ENCODE results near the gene BCAP31. TPM values are rescaled to one million over a fixed set of nuclear protein-coding genes. Genes with fewer than 3 reads are reported as not detected.
"Not testable (repeated sequence)": the region's sequence is repeated elsewhere in the genome, so short reads cannot be mapped to it uniquely, and the experiment has no call there.

BCAP31 gene
- total RNA-seq, 2 experiments from 2014 or later, result 97.6 to 102 TPM

GRCh38 chrX:153700376-153700945 lies 23.7 kb downstream of the BCAP31 start:
- no peak for ATAC-seq

GRCh38 chrX:153699784-153700371 lies 24.3 kb downstream of the BCAP31 start:
- H3K27me3 Mint-ChIP-seq; CTCF ChIA-PET; H3K4me1 Mint-ChIP-seq (ENCODE audit: low read depth); H3K4me3 Mint-ChIP-seq; H3K36me3 Mint-ChIP-seq (ENCODE audit: low read depth); ATAC-seq; DNase-seq; H3K9me3 Mint-ChIP-seq; H3K27ac Mint-ChIP-seq; intact Hi-C loops (cut with micrococcal nuclease); POLR2A ChIA-PET: not testable (repeated sequence)

More at GRCh38 chrX:153700376-153700945, 23.7 kb downstream of the BCAP31 start:
- TF ChIP-seq, protein P1, sequence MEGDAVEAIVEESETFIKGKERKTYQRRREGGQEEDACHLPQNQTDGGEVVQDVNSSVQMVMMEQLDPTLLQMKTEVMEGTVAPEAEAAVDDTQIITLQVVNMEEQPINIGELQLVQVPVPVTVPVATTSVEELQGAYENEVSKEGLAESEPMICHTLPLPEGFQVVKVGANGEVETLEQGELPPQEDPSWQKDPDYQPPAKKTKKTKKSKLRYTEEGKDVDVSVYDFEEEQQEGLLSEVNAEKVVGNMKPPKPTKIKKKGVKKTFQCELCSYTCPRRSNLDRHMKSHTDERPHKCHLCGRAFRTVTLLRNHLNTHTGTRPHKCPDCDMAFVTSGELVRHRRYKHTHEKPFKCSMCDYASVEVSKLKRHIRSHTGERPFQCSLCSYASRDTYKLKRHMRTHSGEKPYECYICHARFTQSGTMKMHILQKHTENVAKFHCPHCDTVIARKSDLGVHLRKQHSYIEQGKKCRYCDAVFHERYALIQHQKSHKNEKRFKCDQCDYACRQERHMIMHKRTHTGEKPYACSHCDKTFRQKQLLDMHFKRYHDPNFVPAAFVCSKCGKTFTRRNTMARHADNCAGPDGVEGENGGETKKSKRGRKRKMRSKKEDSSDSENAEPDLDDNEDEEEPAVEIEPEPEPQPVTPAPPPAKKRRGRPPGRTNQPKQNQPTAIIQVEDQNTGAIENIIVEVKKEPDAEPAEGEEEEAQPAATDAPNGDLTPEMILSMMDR (IDR thresholded peaks at IDR 0.05), result no peak
- no peaks in the 10 kb centered on the region for H3K9me3 Mint-ChIP-seq
- no peak overlapping the region for H3K27ac Mint-ChIP-seq
- DNase-seq, result no peak
- ChIA-PET CTCF (no interaction called here), POLR2A (no interaction called here)
- no peaks in the 10 kb centered on the region for H3K27me3 Mint-ChIP-seq
- intact Hi-C loops (cut with micrococcal nuclease), result no loop called here
- no peaks in the 10 kb centered on the region for H3K4me1 Mint-ChIP-seq (ENCODE audit: low read depth)
- peaks cover 7% of the 10 kb centered on the region for H3K36me3 Mint-ChIP-seq (ENCODE audit: low read depth)
- no peak overlapping the region for H3K4me3 Mint-ChIP-seq

- H3K4me1 Mint-ChIP-seq (ENCODE audit: low read depth); POLR2A ChIA-PET; H3K27ac Mint-ChIP-seq; H3K4me3 Mint-ChIP-seq; intact Hi-C loops (cut with micrococcal nuclease); DNase-seq; H3K36me3 Mint-ChIP-seq (ENCODE audit: low read depth); H3K27me3 Mint-ChIP-seq; H3K9me3 Mint-ChIP-seq; ATAC-seq; CTCF ChIA-PET: not testable (repeated sequence)
These were observed 24.9 kb downstream of the BCAP31 start for GRCh38 chrX:153699210-153699783.

- no peaks in the 10 kb centered on the region for H3K27me3 Mint-ChIP-seq
- TF ChIP-seq, protein P1 (IDR thresholded peaks at IDR 0.05), result no peak
- ATAC-seq, result no peak
- ChIA-PET CTCF (no interaction called here), POLR2A (no interaction called here)
- intact Hi-C loops (cut with micrococcal nuclease), result no loop called here
- H3K4me1 Mint-ChIP-seq (ENCODE audit: low read depth), result no peaks in the 10 kb centered on the region
- H3K36me3 Mint-ChIP-seq (ENCODE audit: low read depth), result peaks cover 4% of the 10 kb centered on the region
- H3K4me3 Mint-ChIP-seq, result no peak overlapping the region
- no peaks in the 10 kb centered on the region for H3K9me3 Mint-ChIP-seq
- peak overlapping the region; percentile 39 for H3K27ac Mint-ChIP-seq
- no peak for DNase-seq
These were observed 26.0 kb downstream of the BCAP31 start for GRCh38 chrX:153697924-153698865.

GRCh38 chrX:153696986-153697722 lies 27.0 kb downstream of the BCAP31 start:
- H3K36me3 Mint-ChIP-seq (ENCODE audit: low read depth); DNase-seq; H3K4me3 Mint-ChIP-seq; H3K9me3 Mint-ChIP-seq; intact Hi-C loops (cut with micrococcal nuclease); CTCF ChIA-PET; ATAC-seq; H3K4me1 Mint-ChIP-seq (ENCODE audit: low read depth); POLR2A ChIA-PET; H3K27me3 Mint-ChIP-seq; H3K27ac Mint-ChIP-seq: not testable (repeated sequence)

DNA sequence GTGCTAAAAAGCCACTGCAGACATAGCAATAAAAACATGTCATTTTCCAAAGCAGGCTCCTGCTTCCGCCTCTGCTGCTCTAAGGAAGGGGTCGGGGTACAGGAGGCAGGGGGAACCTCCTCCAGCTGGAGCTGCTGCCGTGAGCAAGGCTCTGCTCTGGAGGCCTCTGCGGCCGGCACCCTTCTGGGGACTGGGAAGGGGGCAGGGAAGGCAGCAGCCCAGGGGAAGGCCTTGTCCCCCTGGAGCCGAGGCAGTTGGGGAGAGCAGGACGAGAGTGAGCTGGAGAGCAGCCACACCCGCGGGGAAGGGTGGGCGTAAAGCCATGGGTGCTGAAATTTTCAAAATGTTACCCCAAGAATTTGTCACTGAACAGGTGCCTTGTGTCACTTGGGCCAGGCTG lies 27.6 kb downstream of the BCAP31 start:
- CTCF ChIA-PET; intact Hi-C loops (cut with micrococcal nuclease); H3K27me3 Mint-ChIP-seq; POLR2A ChIA-PET; H3K4me3 Mint-ChIP-seq; DNase-seq; H3K36me3 Mint-ChIP-seq (ENCODE audit: low read depth); ATAC-seq; H3K4me1 Mint-ChIP-seq (ENCODE audit: low read depth); H3K9me3 Mint-ChIP-seq; H3K27ac Mint-ChIP-seq: not testable (repeated sequence)
